A549 (cell line): ENCODE results near the gene RELN. TPM values are rescaled to one million over a fixed set of nuclear protein-coding genes. Genes with fewer than 3 reads are reported as not detected.
"Not testable (repeated sequence)": the region's sequence is repeated elsewhere in the genome, so short reads cannot be mapped to it uniquely, and the experiment has no call there.

Source experiments
- ATAC-seq, 2 experiments: fragments of 200-7000 bp in 1 of 2; fragments of >200 bp in 1 of 2; cut with Nextera tagmentation in 1 of 2; cut with Tn5 transposase in 1 of 2; 3 replicates each; pipeline versions ENCODE4 v1.8.0 to v1.9.1; 2018 to 2020; ENCODE audit warnings: mild to moderate bottlenecking in 1 of 2, moderate library complexity in 1 of 2
- CTCF ChIA-PET: fragments of 300-600 bp; sonication (Branson Sonifier 250); formaldehyde crosslinking; extraction: SDS; loops from one replicate; lab custom pipeline; 2021; ENCODE audit warnings: antibody characterized with exemption, inconsistent platforms; lab: Yijun Ruan, JAX
- POLR2A ChIA-PET: fragments of 350-600 bp; formaldehyde crosslinking; extraction: SDS; loops from one replicate; lab custom pipeline; 2021; ENCODE audit warnings: antibody characterized with exemption, inconsistent platforms; lab: Yijun Ruan, JAX
- DNase-seq, 2 experiments: peaks; one replicate each; pipeline versions ENCODE4 v3.0.0 to v3.0.0-alpha.2; 2011 to 2016; ENCODE audit warnings: low read depth in 1 of 2, low spot score in 1 of 2
- FAIRE-seq: peaks from 2 replicates; lab custom pipeline; 2011; peaks lifted over from hg19 to GRCh38; lab: Jason Lieb, UNC
- H3K27ac ChIP-seq, 2 experiments: fragments of >200 bp; sonication (Bioruptor Twin); formaldehyde crosslinking; 3 replicates each; pipeline ENCODE4 v1.5.1; 2016 to 2017
- H3K4me1 ChIP-seq: fragments of >200 bp; sonication (Bioruptor Twin); formaldehyde crosslinking; 3 replicates; pipeline ENCODE4 v1.6.1; 2016
- H3K4me2 ChIP-seq: fragments of >200 bp; sonication (Bioruptor Twin); formaldehyde crosslinking; 3 replicates; pipeline ENCODE4 v1.6.1; 2016
- H3K4me3 ChIP-seq: fragments of >200 bp; sonication (Bioruptor Twin); formaldehyde crosslinking; 3 replicates; pipeline ENCODE4 v1.5.1; 2016
- H3K9me3 ChIP-seq: fragments of >200 bp; sonication (Bioruptor Twin); formaldehyde crosslinking; 3 replicates; pipeline ENCODE4 v1.6.1; 2016
- BCL3 ChIP-seq: fragments of >200 bp; sonication (Bioruptor Twin); formaldehyde crosslinking; IDR thresholded peaks from 3 replicates; pipeline ENCODE4 v1.6.1; 2016
- EHF ChIP-seq: fragments of 250-450 bp; sonication (Bioruptor Pico); IDR thresholded peaks from 2 replicates; pipeline ENCODE4 v1.5.0; 2020; ENCODE audit warnings: mild to moderate bottlenecking
- EP300 ChIP-seq, 2 experiments: fragments of >200 bp; sonication (Bioruptor Twin); formaldehyde crosslinking; IDR thresholded peaks; 2 replicates in 1 of 2; 3 replicates in 1 of 2; pipeline ENCODE4 v1.6.1; 2016 to 2017
- ESRRA ChIP-seq: fragments of 150-350 bp; IDR thresholded peaks from 2 replicates; pipeline ENCODE4 v1.6.1; 2014; ENCODE audit warnings: mild to moderate bottlenecking, low read length, borderline replicate concordance
- FOSB ChIP-seq: fragments of 250-450 bp; sonication (Bioruptor Pico); IDR thresholded peaks from 2 replicates; pipeline ENCODE4 v1.5.0; 2020; ENCODE audit warnings: mild to moderate bottlenecking, moderate library complexity
- FOSL2 ChIP-seq, 2 experiments: fragments of 450-650 bp in 1 of 2; fragments of >200 bp in 1 of 2; sonication (Bioruptor Twin) in 1 of 2; formaldehyde crosslinking; IDR thresholded peaks; 2 replicates each; pipeline versions ENCODE4 v1.5.0 to v1.6.1; 2016 to 2020; ENCODE audit warnings: mild to moderate bottlenecking in 1 of 2, moderate library complexity in 1 of 2
- FOXS1 ChIP-seq: fragments of 250-450 bp; sonication (Bioruptor Pico); IDR thresholded peaks from 2 replicates; pipeline ENCODE4 v1.5.0; 2020; ENCODE audit warnings: mild to moderate bottlenecking, moderate library complexity
- GATA3 ChIP-seq: IDR thresholded peaks from 2 replicates; pipeline ENCODE4 v1.6.1; 2012; ENCODE audit warnings: borderline replicate concordance
- HDAC2 ChIP-seq: fragments of 200-600 bp; sonication (generic); IDR thresholded peaks from 2 replicates; pipeline ENCODE4 v1.6.1; 2016
- HMGXB4 ChIP-seq: fragments of 250-450 bp; sonication (Bioruptor Pico); IDR thresholded peaks from 2 replicates; pipeline ENCODE4 v1.5.0; 2021; ENCODE audit warnings: mild to moderate bottlenecking, moderate library complexity, borderline replicate concordance
- HOXB13 ChIP-seq: fragments of 250-450 bp; sonication (Bioruptor Pico); IDR thresholded peaks from 2 replicates; pipeline ENCODE4 v1.5.0; 2020; ENCODE audit warnings: low read depth, mild to moderate bottlenecking, moderate library complexity
- JUN ChIP-seq, 2 experiments: fragments of >200 bp; sonication (Bioruptor Twin); formaldehyde crosslinking; IDR thresholded peaks; 2 replicates in 1 of 2; 3 replicates in 1 of 2; pipeline ENCODE4 v1.6.1; 2016 to 2017
- MAX ChIP-seq: IDR thresholded peaks from 2 replicates; pipeline ENCODE4 v1.6.1; 2012
- NR3C1 ChIP-seq: fragments of >200 bp; sonication (Bioruptor Twin); formaldehyde crosslinking; IDR thresholded peaks from 3 replicates; pipeline ENCODE4 v1.6.1; 2017
- PBX3 ChIP-seq: IDR thresholded peaks from 2 replicates; pipeline ENCODE4 v1.6.1; 2012
- PHF8 ChIP-seq: fragments of 200-600 bp; sonication (generic); IDR thresholded peaks from 2 replicates; pipeline ENCODE4 v1.6.1; 2016; ENCODE audit warnings: low read depth, mild to moderate bottlenecking, antibody characterized with exemption, moderate library complexity, borderline replicate concordance
- POLR2A ChIP-seq: IDR thresholded peaks from 2 replicates; pipeline ENCODE4 v1.6.1; 2012; ENCODE audit warnings: mild to moderate bottlenecking, low read length
- REST ChIP-seq: fragments of 200-600 bp; sonication (generic); IDR thresholded peaks from 2 replicates; pipeline ENCODE4 v1.6.1; 2016; ENCODE audit warnings: antibody characterized with exemption, mild to moderate bottlenecking, moderate library complexity
- TFCP2L1 ChIP-seq: fragments of 250-450 bp; sonication (Bioruptor Pico); IDR thresholded peaks from 2 replicates; pipeline ENCODE4 v1.5.0; 2021; ENCODE audit warnings: mild to moderate bottlenecking
- ZC3H11A ChIP-seq: fragments of 450-650 bp; IDR thresholded peaks from 2 replicates; pipeline ENCODE4 v1.6.1; 2014; ENCODE audit warnings: antibody characterized with exemption, mild to moderate bottlenecking
- ZNF302 ChIP-seq: fragments of 250-450 bp; sonication (Bioruptor Pico); IDR thresholded peaks from 2 replicates; pipeline ENCODE4 v1.9.0; 2021; ENCODE audit warnings: inconsistent platforms, mild to moderate bottlenecking, moderate library complexity
- WGBS: methylation state at CpG from one replicate; pipeline ENCODE4 v1.1.6; 2017; ENCODE audit errors: missing lambda C conversion rate; 5-methylcytosine and 5-hydroxymethylcytosine counted together
- polyA minus RNA-seq: library from RNA; depleted of rRNA, polyadenylated mRNA; stranded (reverse); fragments of >200 nt; gene quantifications from 2 replicates; pipeline ENCODE4 v1.2.3, GENCODE V29; 2011; rRNA and poly(A)+ RNA removed
- polyA plus RNA-seq, 4 experiments: library from polyadenylated mRNA; depleted of rRNA in 3 of 4; stranded (reverse); fragments of >200 nt; fragmentation: RNase III in 1 of 4; extraction: RNeasy Plus Mini Kit Qiagen cat#74134 plus additional on column Dnase treatment in 1 of 4; gene quantifications; 2 replicates in 3 of 4; 3 replicates in 1 of 4; pipeline ENCODE4 v1.2.3, GENCODE V29; 2011 to 2017

RELN gene
- polyA plus RNA-seq (2011; rRNA removed), result not detected in 2 replicates
- polyA plus RNA-seq (2012; cell fraction: cytosol; rRNA removed), result not detected in 2 replicates
- polyA plus RNA-seq (2012; cell fraction: nucleus; rRNA removed), result not detected in 2 replicates
- not detected in 3 replicates for polyA plus RNA-seq (2017; fragmentation: RNase III; extraction: RNeasy Plus Mini Kit Qiagen cat#74134 plus additional on column Dnase treatment)
- polyA minus RNA-seq, result not detected in 2 replicates

- 5% methylated on average over 17 of the region's 89 CpGs for WGBS
- FAIRE-seq (no peak), DNase-seq (peak in 1 of 2 experiments; percentile 29), ATAC-seq (peak; percentile 54 to 72; a peak in 5 of 6 replicates)
- Histone ChIP-seq H3K4me2 (peak within 1 kb of the TSS; percentile 82), H3K9me3 (no peaks in the 10 kb centered on the region), H3K4me3 (peak within 1 kb of the TSS; percentile 44), H3K27ac (no peak within 1 kb of the TSS), H3K4me1 (peaks cover 7% of the 10 kb centered on the region; the same call in 1 of the 3 replicates)
- CTCF ChIA-PET, result interaction anchor here (1.4 kb wide), 1 partner anchor 11 kb away, joined by 3 read pairs; no protein-coding TSS in a partner anchor
- POLR2A ChIA-PET, result no interaction called here
- TF ChIP-seq MAX (no peak), FOSL2 (IDR thresholded peaks at IDR 0.05) (no peak), FOSL2 (CRISPR knock-in tag; IDR thresholded peaks at IDR 0.05) (no peak), PHF8 (no peak), JUN (IDR thresholded peaks at IDR 0.05) (no peak), HOXB13 (CRISPR knock-in tag) (no peak), HDAC2 (0 out of 2 replicates have a peak, but pooled peaks have one; percentile 54), NR3C1 (no peak), EHF (CRISPR knock-in tag) (no peak)
Observed at GRCh38 chr7:103989200-103989784, at the start of gene RELN. Gene RELN, minus strand, starts transcription at chr7:103989658. Its CDS starts 302 bp downstream, at chr7:103989356.

GRCh38 chr7:104038136-104038535, 48.7 kb upstream of the RELN start:
- CTCF ChIA-PET, result no interaction called here
- FAIRE-seq, result no peak
- ATAC-seq, result no peak
- 20% methylated on average over 2 of the region's 2 CpGs for WGBS
- no peaks in the 10 kb centered on the region for H3K9me3 ChIP-seq
- no peak overlapping the region for H3K27ac ChIP-seq
- POLR2A ChIA-PET, result no interaction called here
- DNase-seq, result no peak
- no peak overlapping the region for H3K4me2 ChIP-seq
- H3K4me3 ChIP-seq, result no peak overlapping the region
- TF ChIP-seq NR3C1, result no peak
- TF ChIP-seq, all 56 proteins: peak for 0
- no peaks in the 10 kb centered on the region for H3K4me1 ChIP-seq

- DNase-seq, H3K9me3 ChIP-seq, FAIRE-seq, H3K27ac ChIP-seq, POLR2A ChIA-PET, ATAC-seq, CTCF ChIA-PET, H3K4me3 ChIP-seq, H3K4me1 ChIP-seq, H3K4me2 ChIP-seq: not testable (repeated sequence)
- 2% methylated on average over 3 of the region's 3 CpGs for WGBS
Observed at GRCh38 chr7:104036889-104037288, 47.4 kb upstream of the RELN start.

GRCh38 chr7:104035351-104035750, 45.9 kb upstream of the RELN start:
- no peak overlapping the region for H3K27ac ChIP-seq
- WGBS, result 22% methylated on average over 4 of the region's 4 CpGs
- H3K4me2 ChIP-seq, result no peak overlapping the region
- H3K9me3 ChIP-seq, result no peaks in the 10 kb centered on the region
- TF ChIP-seq FOXS1 (no peak), POLR2A (no peak), FOSL2 (IDR thresholded peaks at IDR 0.05) (no peak), FOSL2 (CRISPR knock-in tag; IDR thresholded peaks at IDR 0.05) (no peak), GATA3 (no peak), PHF8 (no peak), REST (no peak), EP300 (IDR thresholded peaks at IDR 0.05) (no peak), ZC3H11A (no peak), BCL3 (no peak), ZNF302 (no peak), ESRRA (no peak), HMGXB4 (CRISPR knock-in tag) (no peak), FOSB (CRISPR knock-in tag) (no peak), PBX3 (no peak), NR3C1 (no peak), TFCP2L1 (CRISPR knock-in tag) (no peak)
- TF ChIP-seq, all 56 proteins: peak for 0
- FAIRE-seq (no peak), ATAC-seq (no peak), DNase-seq (no peak)
- POLR2A ChIA-PET, result no interaction called here
- Histone ChIP-seq H3K4me1 (no peaks in the 10 kb centered on the region), H3K4me3 (no peak overlapping the region)
- CTCF ChIA-PET, result no interaction called here
